ENCODE data around the gene CLSTN2. TPM values are rescaled to one million over a fixed set of nuclear protein-coding genes. Genes with fewer than 3 reads are reported as not detected.

Gene CLSTN2
- total RNA-seq, 1 donor from 2014 or later, result 9.7 TPM

DNA sequence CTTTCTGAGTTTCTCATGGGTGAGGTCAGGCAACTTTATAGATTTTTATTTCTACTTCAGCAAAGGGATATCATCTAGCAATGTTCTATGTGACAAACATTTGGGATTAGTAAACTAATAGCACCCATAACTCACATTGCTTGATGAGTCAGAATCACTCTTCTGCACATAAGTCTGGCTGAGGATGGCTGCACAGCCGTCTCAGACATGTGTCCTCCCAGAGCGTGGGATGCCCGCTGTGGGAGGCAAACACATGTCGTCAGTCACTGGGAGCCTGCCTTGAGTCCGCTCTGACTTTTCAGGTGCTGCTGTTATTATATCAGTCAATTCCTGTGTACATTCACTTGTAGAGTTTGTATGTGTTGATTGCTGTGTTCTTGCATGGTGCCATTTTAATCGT is 512.2 kb downstream of the CLSTN2 start:
- DNase-seq (ENCODE audit: low read depth), result no peak
- H3K4me3 ChIP-seq (ENCODE audit: low read depth, low read length), result no peak overlapping the region
- TF ChIP-seq, protein P1, sequence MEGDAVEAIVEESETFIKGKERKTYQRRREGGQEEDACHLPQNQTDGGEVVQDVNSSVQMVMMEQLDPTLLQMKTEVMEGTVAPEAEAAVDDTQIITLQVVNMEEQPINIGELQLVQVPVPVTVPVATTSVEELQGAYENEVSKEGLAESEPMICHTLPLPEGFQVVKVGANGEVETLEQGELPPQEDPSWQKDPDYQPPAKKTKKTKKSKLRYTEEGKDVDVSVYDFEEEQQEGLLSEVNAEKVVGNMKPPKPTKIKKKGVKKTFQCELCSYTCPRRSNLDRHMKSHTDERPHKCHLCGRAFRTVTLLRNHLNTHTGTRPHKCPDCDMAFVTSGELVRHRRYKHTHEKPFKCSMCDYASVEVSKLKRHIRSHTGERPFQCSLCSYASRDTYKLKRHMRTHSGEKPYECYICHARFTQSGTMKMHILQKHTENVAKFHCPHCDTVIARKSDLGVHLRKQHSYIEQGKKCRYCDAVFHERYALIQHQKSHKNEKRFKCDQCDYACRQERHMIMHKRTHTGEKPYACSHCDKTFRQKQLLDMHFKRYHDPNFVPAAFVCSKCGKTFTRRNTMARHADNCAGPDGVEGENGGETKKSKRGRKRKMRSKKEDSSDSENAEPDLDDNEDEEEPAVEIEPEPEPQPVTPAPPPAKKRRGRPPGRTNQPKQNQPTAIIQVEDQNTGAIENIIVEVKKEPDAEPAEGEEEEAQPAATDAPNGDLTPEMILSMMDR (conservative IDR thresholded peaks at IDR 0.05; ENCODE audit: low read depth, low read length), result no peak

DNA sequence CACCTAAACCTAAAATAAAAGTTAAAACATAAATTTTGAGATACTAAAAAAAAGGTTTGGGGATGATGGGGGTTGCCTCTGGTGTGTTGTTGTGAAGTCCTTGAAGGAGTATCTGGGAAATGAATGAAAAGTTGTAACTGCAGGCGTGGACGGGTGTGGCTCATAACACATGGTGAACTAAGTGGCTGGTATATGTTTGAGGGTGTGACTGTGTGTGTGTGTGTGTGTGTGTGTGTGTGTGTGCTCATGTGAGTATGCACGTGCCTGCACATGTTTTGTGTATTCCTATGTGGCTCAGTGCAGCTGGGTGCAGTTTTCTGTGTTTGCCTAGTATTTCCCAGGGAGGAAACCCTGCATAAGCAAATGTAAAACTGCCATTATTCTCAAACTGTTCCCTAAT is 513.0 kb downstream of the CLSTN2 start:
- H3K4me3 ChIP-seq (ENCODE audit: low read depth, low read length), result no peak overlapping the region
- TF ChIP-seq, protein P1 (conservative IDR thresholded peaks at IDR 0.05; ENCODE audit: low read depth, low read length), result no peak
- no peak for DNase-seq (ENCODE audit: low read depth)

DNA sequence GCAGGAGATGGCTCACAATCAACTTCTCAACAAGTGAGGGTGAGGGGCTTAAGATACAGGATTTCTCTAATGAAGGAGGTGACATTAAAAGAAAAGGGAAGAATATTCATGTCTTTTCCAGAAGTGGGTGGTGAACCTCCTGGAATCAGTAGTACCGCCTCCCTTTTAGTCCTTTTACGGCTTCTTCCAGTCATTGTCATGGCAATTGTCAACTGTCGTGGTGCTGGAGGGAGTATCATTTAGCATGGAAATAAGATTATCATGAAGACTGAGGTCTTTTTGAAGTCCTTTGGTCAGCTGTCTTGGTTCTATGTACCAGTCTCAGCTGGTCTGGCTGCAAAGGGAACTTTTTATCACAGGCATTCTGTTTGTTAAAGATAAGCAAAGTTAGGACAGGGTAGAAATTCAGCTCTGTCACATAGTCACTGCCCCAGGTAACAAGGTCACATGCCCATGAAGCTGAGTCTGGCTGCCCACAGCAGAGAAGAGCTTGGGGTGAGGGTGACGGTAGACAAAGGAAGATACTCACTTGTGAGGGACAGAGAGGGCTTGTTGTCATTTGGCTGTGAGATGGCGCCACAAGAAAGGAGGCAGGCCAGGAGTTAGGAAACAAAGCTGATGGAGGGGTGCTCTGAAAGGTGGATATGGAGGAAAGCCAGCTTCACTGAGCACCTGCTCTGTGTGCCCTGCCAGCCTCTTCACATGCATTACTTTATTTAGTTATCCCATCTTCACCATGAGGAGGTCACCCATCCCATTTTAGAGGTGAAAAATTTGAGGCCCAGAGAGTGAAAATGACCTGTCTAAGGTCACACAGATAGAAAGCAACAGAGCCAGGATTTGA is 514.6 kb downstream of the CLSTN2 start:
- no peak for DNase-seq (ENCODE audit: low read depth)
- TF ChIP-seq, protein P1 (conservative IDR thresholded peaks at IDR 0.05; ENCODE audit: low read depth, low read length), result no peak
- H3K4me3 ChIP-seq (ENCODE audit: low read depth, low read length), result no peak overlapping the region

DNA sequence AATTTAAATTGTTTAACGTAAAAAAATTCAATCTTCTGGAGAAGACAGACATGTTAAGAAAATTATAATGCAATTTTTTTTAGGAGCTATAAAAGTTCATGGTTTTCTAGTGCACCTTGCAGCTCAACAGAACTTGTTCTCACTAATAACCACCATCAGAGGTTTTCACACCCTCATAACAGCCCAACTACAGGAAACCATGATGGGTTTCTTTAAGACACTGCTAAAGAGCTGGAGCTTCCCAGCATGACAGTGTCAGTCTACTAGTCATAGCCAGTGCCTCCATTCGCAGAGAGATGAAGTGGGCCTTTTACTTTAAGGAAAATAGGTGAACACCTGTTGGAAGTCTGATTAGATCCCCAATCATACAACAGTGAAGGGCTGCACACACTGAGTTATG is 518.8 kb downstream of the CLSTN2 start:
- TF ChIP-seq, protein P1 (conservative IDR thresholded peaks at IDR 0.05; ENCODE audit: low read depth, low read length), result no peak

DNA sequence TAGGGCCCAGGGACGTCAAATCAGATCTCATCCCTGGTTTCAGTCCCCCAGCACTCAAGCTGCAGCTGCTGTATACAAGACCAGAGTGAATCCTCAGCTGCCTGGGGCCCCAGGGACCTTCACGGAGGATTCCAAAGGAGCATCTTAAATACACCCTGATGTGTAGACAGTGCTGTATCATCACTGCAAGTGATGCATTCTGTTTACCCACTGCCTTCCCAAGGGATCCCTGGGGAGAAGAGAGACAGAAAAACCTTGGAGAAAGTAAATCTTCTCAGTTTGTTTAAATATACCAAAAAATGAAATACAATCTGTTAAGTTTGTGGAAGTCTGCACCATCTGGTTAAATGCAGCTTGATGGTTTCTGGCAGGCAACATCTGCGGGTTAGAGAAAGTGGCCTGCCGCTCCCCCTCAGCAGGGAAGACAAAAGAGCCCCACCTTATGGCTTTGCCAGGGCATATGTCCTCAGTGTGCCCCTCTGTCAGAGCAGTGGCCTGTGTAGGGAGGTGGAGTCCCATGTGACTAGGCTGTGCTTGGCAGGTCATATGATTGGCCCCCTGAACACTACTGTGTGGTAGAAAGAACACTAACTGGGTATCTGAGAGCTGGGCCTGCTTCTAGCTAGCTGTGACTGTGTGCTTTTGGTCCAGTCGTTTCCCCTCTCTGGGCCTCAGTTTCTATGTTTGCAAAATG is 520.7 kb downstream of the CLSTN2 start:
- TF ChIP-seq, protein P1 (conservative IDR thresholded peaks at IDR 0.05; ENCODE audit: low read depth, low read length), result no peak
- DNase-seq (ENCODE audit: low read depth), result no peak
- H3K4me3 ChIP-seq (ENCODE audit: low read depth, low read length), result no peak overlapping the region

More for the DNA sequence above, 518.8 kb downstream of the CLSTN2 start:
- DNase-seq (ENCODE audit: low read depth), result no peak
- no peak overlapping the region for H3K4me3 ChIP-seq (ENCODE audit: low read depth, low read length)

DNA sequence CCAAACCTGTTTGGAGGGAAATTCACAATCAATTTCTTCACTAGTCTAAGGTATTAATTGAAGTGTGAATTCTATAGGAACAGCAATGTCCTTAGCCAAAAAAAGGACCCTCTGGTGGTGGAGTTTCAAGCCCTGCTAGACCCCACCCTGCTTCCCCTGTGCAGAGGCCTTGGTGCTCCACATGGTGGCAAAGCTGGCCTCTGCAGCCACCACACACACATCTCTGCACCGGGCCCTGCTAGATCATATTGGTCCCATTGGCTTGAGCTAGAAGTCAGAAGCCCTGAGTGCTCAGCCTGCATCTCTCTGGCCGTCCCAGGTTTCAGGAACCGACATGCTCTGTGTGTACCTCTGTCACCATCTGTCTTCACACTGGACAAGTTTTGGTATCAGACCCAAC is 522.0 kb downstream of the CLSTN2 start:
- H3K4me3 ChIP-seq (ENCODE audit: low read depth, low read length), result no peak overlapping the region
- no peak for DNase-seq (ENCODE audit: low read depth)

More for the DNA sequence above, 522.0 kb downstream of the CLSTN2 start:
- TF ChIP-seq, protein P1 (conservative IDR thresholded peaks at IDR 0.05; ENCODE audit: low read depth, low read length), result no peak
